ENCODE results near the gene CARS1. TPM values are rescaled to one million over a fixed set of nuclear protein-coding genes. Genes with fewer than 3 reads are reported as not detected.

Gene CARS1
- total and polyA plus RNA-seq, 2 of the 8 experiments (the other 6 are each of a cell fraction or from before 2014, with no cell fraction given), result 44.1 to 100 TPM

DNA sequence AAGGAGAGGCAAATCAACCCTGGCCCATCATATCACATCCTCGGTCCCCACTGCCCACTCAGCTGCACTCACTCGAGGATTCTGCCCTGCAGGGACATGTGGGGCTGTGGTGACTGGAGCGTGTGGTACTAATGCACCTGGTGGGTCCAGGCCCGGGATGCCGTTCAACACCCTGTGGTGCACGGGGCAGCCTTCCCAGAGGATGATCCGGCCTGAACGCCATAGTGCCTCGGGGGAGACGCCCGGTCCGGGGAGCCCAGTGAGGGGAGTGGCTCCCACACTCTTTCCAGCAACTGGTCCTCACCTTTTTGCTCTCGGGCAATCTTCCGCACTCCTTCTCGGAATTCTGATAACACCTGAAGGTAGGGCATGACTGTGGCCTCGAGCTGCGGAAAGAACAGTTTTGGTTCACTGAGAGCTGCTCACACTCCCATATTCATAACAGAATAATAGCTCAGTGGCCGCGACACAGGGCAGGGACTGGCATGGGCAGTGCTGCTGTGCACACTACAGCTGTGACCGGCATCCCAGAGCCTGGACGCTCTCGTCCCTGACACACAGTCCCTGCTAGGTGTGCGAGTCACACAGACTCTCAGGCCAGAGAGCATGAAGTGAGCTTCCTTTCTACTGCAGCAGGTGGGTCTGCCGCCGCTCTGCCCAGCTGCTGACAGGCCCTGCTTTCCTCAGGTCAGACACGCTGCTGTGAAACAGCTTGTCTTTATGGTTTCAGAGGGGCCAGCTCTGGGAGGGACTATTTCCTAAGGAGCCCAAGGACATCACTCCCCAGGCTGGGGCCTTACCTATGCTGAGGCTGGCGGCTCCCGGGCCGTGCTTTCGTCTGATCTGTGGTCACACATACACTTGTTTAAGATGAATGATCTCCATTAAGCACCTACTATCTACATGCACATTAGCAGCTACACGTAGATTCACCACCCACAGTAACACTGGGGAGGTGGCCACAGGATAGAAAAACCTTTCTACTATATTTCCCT, 45.0 kb downstream of the CARS1 start (continued):
- TF ChIP-seq, protein P1, sequence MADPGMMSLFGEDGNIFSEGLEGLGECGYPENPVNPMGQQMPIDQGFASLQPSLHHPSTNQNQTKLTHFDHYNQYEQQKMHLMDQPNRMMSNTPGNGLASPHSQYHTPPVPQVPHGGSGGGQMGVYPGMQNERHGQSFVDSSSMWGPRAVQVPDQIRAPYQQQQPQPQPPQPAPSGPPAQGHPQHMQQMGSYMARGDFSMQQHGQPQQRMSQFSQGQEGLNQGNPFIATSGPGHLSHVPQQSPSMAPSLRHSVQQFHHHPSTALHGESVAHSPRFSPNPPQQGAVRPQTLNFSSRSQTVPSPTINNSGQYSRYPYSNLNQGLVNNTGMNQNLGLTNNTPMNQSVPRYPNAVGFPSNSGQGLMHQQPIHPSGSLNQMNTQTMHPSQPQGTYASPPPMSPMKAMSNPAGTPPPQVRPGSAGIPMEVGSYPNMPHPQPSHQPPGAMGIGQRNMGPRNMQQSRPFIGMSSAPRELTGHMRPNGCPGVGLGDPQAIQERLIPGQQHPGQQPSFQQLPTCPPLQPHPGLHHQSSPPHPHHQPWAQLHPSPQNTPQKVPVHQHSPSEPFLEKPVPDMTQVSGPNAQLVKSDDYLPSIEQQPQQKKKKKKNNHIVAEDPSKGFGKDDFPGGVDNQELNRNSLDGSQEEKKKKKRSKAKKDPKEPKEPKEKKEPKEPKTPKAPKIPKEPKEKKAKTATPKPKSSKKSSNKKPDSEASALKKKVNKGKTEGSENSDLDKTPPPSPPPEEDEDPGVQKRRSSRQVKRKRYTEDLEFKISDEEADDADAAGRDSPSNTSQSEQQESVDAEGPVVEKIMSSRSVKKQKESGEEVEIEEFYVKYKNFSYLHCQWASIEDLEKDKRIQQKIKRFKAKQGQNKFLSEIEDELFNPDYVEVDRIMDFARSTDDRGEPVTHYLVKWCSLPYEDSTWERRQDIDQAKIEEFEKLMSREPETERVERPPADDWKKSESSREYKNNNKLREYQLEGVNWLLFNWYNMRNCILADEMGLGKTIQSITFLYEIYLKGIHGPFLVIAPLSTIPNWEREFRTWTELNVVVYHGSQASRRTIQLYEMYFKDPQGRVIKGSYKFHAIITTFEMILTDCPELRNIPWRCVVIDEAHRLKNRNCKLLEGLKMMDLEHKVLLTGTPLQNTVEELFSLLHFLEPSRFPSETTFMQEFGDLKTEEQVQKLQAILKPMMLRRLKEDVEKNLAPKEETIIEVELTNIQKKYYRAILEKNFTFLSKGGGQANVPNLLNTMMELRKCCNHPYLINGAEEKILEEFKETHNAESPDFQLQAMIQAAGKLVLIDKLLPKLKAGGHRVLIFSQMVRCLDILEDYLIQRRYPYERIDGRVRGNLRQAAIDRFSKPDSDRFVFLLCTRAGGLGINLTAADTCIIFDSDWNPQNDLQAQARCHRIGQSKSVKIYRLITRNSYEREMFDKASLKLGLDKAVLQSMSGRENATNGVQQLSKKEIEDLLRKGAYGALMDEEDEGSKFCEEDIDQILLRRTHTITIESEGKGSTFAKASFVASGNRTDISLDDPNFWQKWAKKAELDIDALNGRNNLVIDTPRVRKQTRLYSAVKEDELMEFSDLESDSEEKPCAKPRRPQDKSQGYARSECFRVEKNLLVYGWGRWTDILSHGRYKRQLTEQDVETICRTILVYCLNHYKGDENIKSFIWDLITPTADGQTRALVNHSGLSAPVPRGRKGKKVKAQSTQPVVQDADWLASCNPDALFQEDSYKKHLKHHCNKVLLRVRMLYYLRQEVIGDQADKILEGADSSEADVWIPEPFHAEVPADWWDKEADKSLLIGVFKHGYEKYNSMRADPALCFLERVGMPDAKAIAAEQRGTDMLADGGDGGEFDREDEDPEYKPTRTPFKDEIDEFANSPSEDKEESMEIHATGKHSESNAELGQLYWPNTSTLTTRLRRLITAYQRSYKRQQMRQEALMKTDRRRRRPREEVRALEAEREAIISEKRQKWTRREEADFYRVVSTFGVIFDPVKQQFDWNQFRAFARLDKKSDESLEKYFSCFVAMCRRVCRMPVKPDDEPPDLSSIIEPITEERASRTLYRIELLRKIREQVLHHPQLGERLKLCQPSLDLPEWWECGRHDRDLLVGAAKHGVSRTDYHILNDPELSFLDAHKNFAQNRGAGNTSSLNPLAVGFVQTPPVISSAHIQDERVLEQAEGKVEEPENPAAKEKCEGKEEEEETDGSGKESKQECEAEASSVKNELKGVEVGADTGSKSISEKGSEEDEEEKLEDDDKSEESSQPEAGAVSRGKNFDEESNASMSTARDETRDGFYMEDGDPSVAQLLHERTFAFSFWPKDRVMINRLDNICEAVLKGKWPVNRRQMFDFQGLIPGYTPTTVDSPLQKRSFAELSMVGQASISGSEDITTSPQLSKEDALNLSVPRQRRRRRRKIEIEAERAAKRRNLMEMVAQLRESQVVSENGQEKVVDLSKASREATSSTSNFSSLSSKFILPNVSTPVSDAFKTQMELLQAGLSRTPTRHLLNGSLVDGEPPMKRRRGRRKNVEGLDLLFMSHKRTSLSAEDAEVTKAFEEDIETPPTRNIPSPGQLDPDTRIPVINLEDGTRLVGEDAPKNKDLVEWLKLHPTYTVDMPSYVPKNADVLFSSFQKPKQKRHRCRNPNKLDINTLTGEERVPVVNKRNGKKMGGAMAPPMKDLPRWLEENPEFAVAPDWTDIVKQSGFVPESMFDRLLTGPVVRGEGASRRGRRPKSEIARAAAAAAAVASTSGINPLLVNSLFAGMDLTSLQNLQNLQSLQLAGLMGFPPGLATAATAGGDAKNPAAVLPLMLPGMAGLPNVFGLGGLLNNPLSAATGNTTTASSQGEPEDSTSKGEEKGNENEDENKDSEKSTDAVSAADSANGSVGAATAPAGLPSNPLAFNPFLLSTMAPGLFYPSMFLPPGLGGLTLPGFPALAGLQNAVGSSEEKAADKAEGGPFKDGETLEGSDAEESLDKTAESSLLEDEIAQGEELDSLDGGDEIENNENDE (IDR thresholded peaks at IDR 0.05; ENCODE audit: insufficient replicate concordance, low read length), result no peak
- TF ChIP-seq KDM4A (IDR thresholded peaks at IDR 0.05; ENCODE audit: low read depth, low read length, severe bottlenecking) (no peak), BRCA1 (IDR thresholded peaks at IDR 0.05; ENCODE audit: low read depth, low read length) (no peak), SP4 (IDR thresholded peaks at IDR 0.05; ENCODE audit: low read length) (no peak), SRF (IDR thresholded peaks at IDR 0.05; ENCODE audit: low read depth, low read length) (no peak), POU5F1 (IDR thresholded peaks at IDR 0.05; ENCODE audit: low read depth, low read length) (no peak), PHF8 (conservative IDR thresholded peaks at IDR 0.05; ENCODE audit: low read depth, low read length) (no peak)
